ENCODE data around the gene TPP1.

The TPP1 gene

DNA sequence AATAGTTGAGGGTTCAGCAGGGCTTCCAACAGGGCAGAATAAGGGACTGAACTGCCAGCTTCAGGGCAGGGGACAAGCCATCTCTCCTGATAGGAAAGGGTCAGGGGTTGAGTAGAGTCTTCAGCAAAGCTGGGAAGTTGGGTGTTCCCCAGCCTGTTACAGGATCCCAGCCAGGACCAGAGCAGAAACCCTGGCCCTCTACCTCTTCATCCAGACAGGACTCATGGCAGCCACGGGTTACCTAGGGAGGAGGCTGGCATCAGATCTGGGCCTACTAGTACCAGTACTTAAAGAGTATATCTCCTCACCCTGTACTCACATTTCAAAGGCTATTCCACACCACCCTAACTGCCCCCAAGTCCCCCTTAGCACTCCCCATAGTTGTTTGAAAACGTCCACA, 4.8 kb downstream of the TPP1 start:
- Mint-ChIP-seq H3K4me3 (peak overlapping the region in 1 of 3 experiments; percentile 7), H3K36me3 (ENCODE audit: low read depth) (peaks cover 23% of the 10 kb centered on the region), H3K4me1 (no peaks in the 10 kb centered on the region), H3K27me3 (ENCODE audit: low read depth) (no peaks in the 10 kb centered on the region), H3K27ac (no peak overlapping the region), H3K9me3 (no peaks in the 10 kb centered on the region)
- no peak for TF ChIP-seq CTCF (IDR thresholded peaks at IDR 0.05; ENCODE audit: unreplicated experiment in 3 of 3)

DNA sequence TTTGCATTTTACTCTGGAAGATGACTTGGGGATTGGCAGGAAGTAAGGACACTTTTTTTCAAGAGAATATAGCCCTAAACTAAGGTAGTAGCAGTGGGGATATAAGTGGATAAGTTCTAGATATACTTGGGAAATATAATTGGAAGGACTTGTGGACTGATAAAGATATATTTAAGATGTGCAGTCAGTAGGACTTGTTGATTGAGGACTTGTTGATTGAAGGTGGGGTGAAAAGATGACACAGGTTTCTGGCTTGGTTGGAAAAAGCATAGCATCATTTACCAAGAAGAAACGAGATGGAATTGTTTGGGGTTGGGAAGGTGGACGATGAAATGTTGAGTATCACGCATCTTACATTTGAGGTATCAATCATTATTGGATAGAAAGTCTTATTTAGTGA, 5.7 kb downstream of the TPP1 start:
- no peaks in the 10 kb centered on the region for H3K9me3 Mint-ChIP-seq
- H3K27me3 Mint-ChIP-seq (ENCODE audit: low read depth), result no peaks in the 10 kb centered on the region
- no peak overlapping the region for H3K27ac Mint-ChIP-seq
- TF ChIP-seq CTCF (IDR thresholded peaks at IDR 0.05; ENCODE audit: unreplicated experiment in 3 of 3), result no peak
- H3K4me1 Mint-ChIP-seq, result no peaks in the 10 kb centered on the region
- H3K36me3 Mint-ChIP-seq (ENCODE audit: low read depth), result peaks cover 32% of the 10 kb centered on the region
- H3K4me3 Mint-ChIP-seq, result no peak overlapping the region

DNA sequence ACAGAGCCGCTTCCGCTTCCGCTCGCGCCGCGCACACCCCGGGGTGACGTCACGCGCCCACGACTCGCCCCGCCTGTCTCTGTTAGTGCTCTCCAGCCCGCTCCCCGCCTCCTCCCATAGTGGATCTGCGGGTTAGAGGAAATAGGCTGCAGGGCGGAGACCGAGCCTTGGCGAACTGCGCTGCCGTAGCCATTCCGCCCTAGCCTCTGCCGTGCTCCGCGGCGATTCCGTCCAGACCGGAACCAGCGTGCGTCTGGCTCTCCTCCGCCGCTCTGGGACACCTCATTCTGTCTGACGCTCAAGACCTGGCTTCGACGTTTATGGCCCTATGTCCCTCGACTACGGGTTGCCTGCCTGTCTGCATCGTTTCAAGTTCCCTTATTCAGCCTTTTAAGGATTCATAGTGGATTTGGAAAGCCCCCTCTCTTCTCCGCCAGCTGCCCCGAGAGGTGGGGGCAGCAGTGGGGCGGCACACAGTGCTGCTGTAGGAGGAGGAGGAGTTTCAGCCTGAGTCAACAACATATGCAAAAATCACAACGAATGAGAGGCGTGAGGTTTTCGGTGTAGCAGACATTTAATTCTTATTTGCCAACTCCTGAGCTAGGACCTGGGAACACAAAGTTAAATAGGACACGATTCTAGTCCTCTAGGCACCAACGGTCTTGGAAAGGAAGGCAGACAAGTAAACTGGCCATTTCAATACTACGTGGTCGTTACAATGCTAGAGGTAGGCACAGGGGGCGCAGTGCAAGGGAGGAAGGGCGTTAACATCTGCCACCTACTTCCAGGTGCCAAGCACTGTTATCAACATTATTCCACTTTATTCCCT, 6.8 kb downstream of the TPP1 start, which contains the start of gene TAF10:
TAF10 (minus strand) TSS at position 4 of the 829 bp plus-strand sequence. CDS start 27 bp downstream, outside the sequence.
- no peaks in the 10 kb centered on the region for H3K27me3 Mint-ChIP-seq (ENCODE audit: low read depth)
- peak; percentile 34 to 56 (median 48) for TF ChIP-seq CTCF (IDR thresholded peaks at IDR 0.05; ENCODE audit: unreplicated experiment in 3 of 3)
- H3K4me1 Mint-ChIP-seq, result peaks cover 3% of the 10 kb centered on the region
- no peaks in the 10 kb centered on the region for H3K9me3 Mint-ChIP-seq
- peak within 1 kb of the TSS in 2 of 3 experiments; percentile 84 to 87 for H3K27ac Mint-ChIP-seq
- H3K36me3 Mint-ChIP-seq (ENCODE audit: low read depth), result peaks cover 35% of the 10 kb centered on the region
- peak within 1 kb of the TSS; percentile 88 to 93 (median 90) for H3K4me3 Mint-ChIP-seq

DNA sequence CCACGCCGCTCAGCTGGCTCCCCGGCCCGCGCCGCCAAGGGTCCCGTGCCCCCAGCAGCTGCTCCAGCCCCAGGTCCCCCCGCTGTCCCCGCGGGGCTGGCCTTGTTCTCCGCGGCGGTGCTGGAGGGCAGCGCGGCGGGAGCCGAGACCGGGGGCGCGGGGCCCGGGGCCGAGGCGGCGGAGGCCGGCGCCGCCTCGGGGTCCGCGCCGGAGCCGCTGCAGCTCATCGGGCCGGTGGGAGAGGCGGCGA, 7.3 kb downstream of the TPP1 start:
- TF ChIP-seq CTCF (IDR thresholded peaks at IDR 0.05; ENCODE audit: unreplicated experiment in 3 of 3), result no peak
- Mint-ChIP-seq H3K4me1 (peaks cover 9% of the 10 kb centered on the region), H3K27ac (no peak overlapping the region), H3K9me3 (no peaks in the 10 kb centered on the region), H3K36me3 (ENCODE audit: low read depth) (peaks cover 37% of the 10 kb centered on the region), H3K4me3 (peak overlapping the region; percentile 88 to 93 (median 90)), H3K27me3 (ENCODE audit: low read depth) (no peaks in the 10 kb centered on the region)

GRCh38 chr11:6611092-6611962, 7.9 kb downstream of the TPP1 start:
- no peaks in the 10 kb centered on the region for H3K27me3 Mint-ChIP-seq (ENCODE audit: low read depth)
- peaks cover 14% of the 10 kb centered on the region for H3K4me1 Mint-ChIP-seq
- no peaks in the 10 kb centered on the region for H3K9me3 Mint-ChIP-seq
- no peak for TF ChIP-seq CTCF (IDR thresholded peaks at IDR 0.05; ENCODE audit: unreplicated experiment in 3 of 3)
- peak overlapping the region; percentile 88 to 93 (median 90) for H3K4me3 Mint-ChIP-seq
- peaks cover 37% of the 10 kb centered on the region for H3K36me3 Mint-ChIP-seq (ENCODE audit: low read depth)
- peak overlapping the region in 2 of 3 experiments; percentile 84 to 87 for H3K27ac Mint-ChIP-seq
